IPS DF 4.7 (cell line): ENCODE data around the gene GOLGA7B.

ENCODE experiments used
- DNase-seq: peaks from one replicate; pipeline ENCODE4 v3.0.0-alpha.2; 2013; ENCODE audit warnings: low spot score; ENCODE audit errors: extremely low read depth

GOLGA7B gene

GRCh38 chr10:97894092-97894491 is 44.4 kb downstream of the GOLGA7B start:
- no peak for DNase-seq

GRCh38 chr10:97895084-97895483 is 45.4 kb downstream of the GOLGA7B start:
- DNase-seq, result no peak

- DNase-seq, result no peak
Observed at GRCh38 chr10:97895915-97896314, 46.3 kb downstream of the GOLGA7B start.

- DNase-seq, result no peak
Observed at GRCh38 chr10:97896756-97897358, 47.2 kb downstream of the GOLGA7B start.

- no peak for DNase-seq
Observed at GRCh38 chr10:97898429-97898828, 48.8 kb downstream of the GOLGA7B start.

- DNase-seq, result no peak
Observed at GRCh38 chr10:97901381-97901780, 51.7 kb downstream of the GOLGA7B start.

- DNase-seq, result no peak
Observed at GRCh38 chr10:97903128-97904017, 53.7 kb downstream of the GOLGA7B start.

GRCh38 chr10:97904018-97904381 is 54.4 kb downstream of the GOLGA7B start:
- DNase-seq, result no peak

- DNase-seq, result no peak
Observed at GRCh38 chr10:97904576-97904975, 54.9 kb downstream of the GOLGA7B start.

- no peak for DNase-seq
Observed at GRCh38 chr10:97905276-97905675, 55.6 kb downstream of the GOLGA7B start.

GRCh38 chr10:97907211-97907610 is 57.6 kb downstream of the GOLGA7B start:
- DNase-seq, result no peak

GRCh38 chr10:97907830-97908229 is 58.2 kb downstream of the GOLGA7B start:
- DNase-seq, result no peak

- no peak for DNase-seq
Observed at GRCh38 chr10:97910661-97911060, 61.0 kb downstream of the GOLGA7B start.

- DNase-seq, result no peak
Observed at GRCh38 chr10:97911217-97911616, 61.6 kb downstream of the GOLGA7B start.

GRCh38 chr10:97913193-97913592 is 63.5 kb downstream of the GOLGA7B start:
- no peak for DNase-seq

- DNase-seq, result no peak
Observed at GRCh38 chr10:97913614-97914013, 64.0 kb downstream of the GOLGA7B start.

- no peak for DNase-seq
Observed at GRCh38 chr10:97914171-97914836, 64.7 kb downstream of the GOLGA7B start.

GRCh38 chr10:97914837-97915211 is 65.2 kb downstream of the GOLGA7B start:
- DNase-seq, result peak; percentile 33

- DNase-seq, result no peak
Observed at GRCh38 chr10:97915346-97916131, 65.9 kb downstream of the GOLGA7B start.

- no peak for DNase-seq
Observed at GRCh38 chr10:97916586-97916985, 66.9 kb downstream of the GOLGA7B start.

GRCh38 chr10:97919012-97919411 is 69.4 kb downstream of the GOLGA7B start:
- no peak for DNase-seq

GRCh38 chr10:97920865-97921264 is 71.2 kb downstream of the GOLGA7B start:
- no peak for DNase-seq
